ENCODE results near the gene ARL6IP5. TPM values are rescaled to one million over a fixed set of nuclear protein-coding genes. Genes with fewer than 3 reads are reported as not detected.

Gene ARL6IP5
- total RNA-seq, 1 experiment from 2014 or later = 31.2 TPM

DNA sequence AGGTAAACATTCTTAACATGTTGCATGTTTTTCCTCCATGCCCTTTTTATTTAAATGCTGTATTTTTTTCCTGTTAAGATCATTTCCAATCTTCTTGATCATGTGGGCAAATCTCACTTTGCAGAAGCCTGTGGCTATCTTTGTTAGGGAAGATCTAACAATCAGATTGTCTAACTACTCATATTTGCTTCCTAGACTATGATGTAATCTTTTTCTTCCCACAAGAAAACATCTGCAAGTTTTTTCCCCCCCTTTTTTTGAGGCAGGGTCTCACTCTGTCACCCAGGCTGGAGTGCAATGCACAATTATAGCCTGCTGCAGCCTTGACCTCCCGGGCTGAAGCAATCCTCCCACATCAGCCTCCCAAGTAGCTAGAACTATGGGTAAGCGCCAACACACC lies 52.7 kb downstream of the ARL6IP5 start:
- H3K36me3 ChIP-seq (ENCODE audit: control insufficient read depth, insufficient read depth, low read length) = no peaks in the 10 kb centered on the region
- no peaks in the 10 kb centered on the region for H3K4me1 Mint-ChIP-seq (ENCODE audit: low read depth, unreplicated experiment)
- no peak overlapping the region for H3K4me3 Mint-ChIP-seq (ENCODE audit: unreplicated experiment)
- intact Hi-C loops (cut with micrococcal nuclease; ENCODE audit: unreplicated experiment) = no loop called here
- no peaks in the 10 kb centered on the region for H3K9me3 ChIP-seq
- no peaks in the 10 kb centered on the region for H3K9me3 Mint-ChIP-seq (ENCODE audit: unreplicated experiment)
- no peak for DNase-seq
- no peak overlapping the region for H3K27ac Mint-ChIP-seq (ENCODE audit: unreplicated experiment)
- no peaks in the 10 kb centered on the region for H3K36me3 Mint-ChIP-seq (ENCODE audit: insufficient read depth, unreplicated experiment)
- TF ChIP-seq, protein P1, sequence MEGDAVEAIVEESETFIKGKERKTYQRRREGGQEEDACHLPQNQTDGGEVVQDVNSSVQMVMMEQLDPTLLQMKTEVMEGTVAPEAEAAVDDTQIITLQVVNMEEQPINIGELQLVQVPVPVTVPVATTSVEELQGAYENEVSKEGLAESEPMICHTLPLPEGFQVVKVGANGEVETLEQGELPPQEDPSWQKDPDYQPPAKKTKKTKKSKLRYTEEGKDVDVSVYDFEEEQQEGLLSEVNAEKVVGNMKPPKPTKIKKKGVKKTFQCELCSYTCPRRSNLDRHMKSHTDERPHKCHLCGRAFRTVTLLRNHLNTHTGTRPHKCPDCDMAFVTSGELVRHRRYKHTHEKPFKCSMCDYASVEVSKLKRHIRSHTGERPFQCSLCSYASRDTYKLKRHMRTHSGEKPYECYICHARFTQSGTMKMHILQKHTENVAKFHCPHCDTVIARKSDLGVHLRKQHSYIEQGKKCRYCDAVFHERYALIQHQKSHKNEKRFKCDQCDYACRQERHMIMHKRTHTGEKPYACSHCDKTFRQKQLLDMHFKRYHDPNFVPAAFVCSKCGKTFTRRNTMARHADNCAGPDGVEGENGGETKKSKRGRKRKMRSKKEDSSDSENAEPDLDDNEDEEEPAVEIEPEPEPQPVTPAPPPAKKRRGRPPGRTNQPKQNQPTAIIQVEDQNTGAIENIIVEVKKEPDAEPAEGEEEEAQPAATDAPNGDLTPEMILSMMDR (IDR thresholded peaks at IDR 0.05; ENCODE audit: insufficient read depth in 1 of 2, low read depth in 1 of 2, low read length in 1 of 2, severe bottlenecking in 1 of 2, unreplicated experiment in 1 of 2) = no peak
- CTCF ChIA-PET = no interaction called here
- no TSS peak for BruUV-seq (replicated peaks)
- H3K27me3 Mint-ChIP-seq (ENCODE audit: insufficient read depth, unreplicated experiment) = peaks cover 13% of the 10 kb centered on the region
- no peak overlapping the region for H3K4me3 ChIP-seq (ENCODE audit: low read depth, low read length)
- no peaks in the 10 kb centered on the region for H3K4me1 ChIP-seq
- no peaks in the 10 kb centered on the region for H3K27me3 ChIP-seq (replicated peaks; ENCODE audit: control insufficient read depth, insufficient read depth, low read length)
- POLR2A ChIA-PET = no interaction called here

DNA sequence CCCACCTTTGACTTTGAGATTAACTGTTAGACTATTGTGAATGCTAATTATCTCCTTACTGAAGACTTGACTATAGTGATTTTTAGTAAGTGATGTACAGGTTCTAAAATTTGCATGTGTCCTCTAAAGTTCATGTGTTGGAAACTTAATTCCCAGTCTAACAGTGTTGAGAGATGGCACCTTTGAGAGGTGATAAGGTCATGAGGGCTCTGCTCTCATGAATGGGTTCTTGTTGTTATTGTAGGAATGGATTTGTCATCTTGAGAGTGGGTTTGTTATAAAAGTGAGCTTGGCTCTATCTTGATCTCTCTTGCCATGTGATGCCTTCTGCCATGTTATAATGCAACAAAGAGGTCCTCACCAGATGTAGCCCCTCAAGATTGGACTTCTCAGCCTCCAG lies 56.6 kb downstream of the ARL6IP5 start:
- Histone ChIP-seq H3K4me1 (no peaks in the 10 kb centered on the region), H3K9me3 (no peaks in the 10 kb centered on the region), H3K27me3 (replicated peaks; ENCODE audit: control insufficient read depth, insufficient read depth, low read length) (no peaks in the 10 kb centered on the region), H3K36me3 (ENCODE audit: control insufficient read depth, insufficient read depth, low read length) (no peaks in the 10 kb centered on the region), H3K4me3 (ENCODE audit: low read depth, low read length) (no peak overlapping the region)
- H3K36me3 Mint-ChIP-seq (ENCODE audit: insufficient read depth, unreplicated experiment) = no peaks in the 10 kb centered on the region
- H3K27ac Mint-ChIP-seq (ENCODE audit: unreplicated experiment) = no peak overlapping the region
- BruUV-seq (replicated peaks) = no TSS peak
- no peak for DNase-seq
- ChIA-PET CTCF (no interaction called here), POLR2A (no interaction called here)
- H3K4me1 Mint-ChIP-seq (ENCODE audit: low read depth, unreplicated experiment) = peaks cover 13% of the 10 kb centered on the region
- H3K9me3 Mint-ChIP-seq (ENCODE audit: unreplicated experiment) = no peaks in the 10 kb centered on the region
- intact Hi-C loops (cut with micrococcal nuclease; ENCODE audit: unreplicated experiment) = no loop called here
- H3K4me3 Mint-ChIP-seq (ENCODE audit: unreplicated experiment) = no peak overlapping the region
- peaks cover 13% of the 10 kb centered on the region for H3K27me3 Mint-ChIP-seq (ENCODE audit: insufficient read depth, unreplicated experiment)
- TF ChIP-seq, protein P1 (IDR thresholded peaks at IDR 0.05; ENCODE audit: insufficient read depth in 1 of 2, low read depth in 1 of 2, low read length in 1 of 2, severe bottlenecking in 1 of 2, unreplicated experiment in 1 of 2) = no peak

DNA sequence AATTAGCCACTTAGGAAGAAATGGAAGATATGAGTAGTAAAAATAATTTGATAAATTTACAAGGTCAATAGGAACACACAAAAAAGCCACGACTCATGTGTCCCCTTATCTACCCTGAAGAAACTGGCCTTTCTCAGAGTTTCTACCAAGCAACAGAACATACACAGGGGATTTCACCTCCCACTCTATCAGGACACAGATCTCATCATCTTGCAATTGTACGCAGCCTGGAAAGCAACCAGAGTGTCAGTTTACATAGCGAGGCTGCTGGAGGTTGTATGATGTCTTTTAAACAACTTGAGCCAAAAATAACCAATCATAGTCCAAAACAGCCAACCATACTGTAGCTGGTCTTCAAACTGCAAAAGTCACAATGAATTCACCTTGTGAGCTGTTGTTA lies 57.4 kb downstream of the ARL6IP5 start:
- Mint-ChIP-seq H3K4me1 (ENCODE audit: low read depth, unreplicated experiment) (peaks cover 13% of the 10 kb centered on the region), H3K9me3 (ENCODE audit: unreplicated experiment) (no peaks in the 10 kb centered on the region), H3K4me3 (ENCODE audit: unreplicated experiment) (no peak overlapping the region), H3K36me3 (ENCODE audit: insufficient read depth, unreplicated experiment) (no peaks in the 10 kb centered on the region), H3K27me3 (ENCODE audit: insufficient read depth, unreplicated experiment) (peaks cover 13% of the 10 kb centered on the region), H3K27ac (ENCODE audit: unreplicated experiment) (no peak overlapping the region)
- TF ChIP-seq, protein P1 (IDR thresholded peaks at IDR 0.05; ENCODE audit: insufficient read depth in 1 of 2, low read depth in 1 of 2, low read length in 1 of 2, severe bottlenecking in 1 of 2, unreplicated experiment in 1 of 2) = no peak
- Histone ChIP-seq H3K4me3 (ENCODE audit: low read depth, low read length) (no peak overlapping the region), H3K9me3 (no peaks in the 10 kb centered on the region), H3K27me3 (replicated peaks; ENCODE audit: control insufficient read depth, insufficient read depth, low read length) (no peaks in the 10 kb centered on the region), H3K4me1 (no peaks in the 10 kb centered on the region), H3K36me3 (ENCODE audit: control insufficient read depth, insufficient read depth, low read length) (no peaks in the 10 kb centered on the region)
- BruUV-seq (replicated peaks) = no TSS peak
- intact Hi-C loops (cut with micrococcal nuclease; ENCODE audit: unreplicated experiment) = no loop called here
- ChIA-PET POLR2A (no interaction called here), CTCF (no interaction called here)
- no peak for DNase-seq
